Inflammatory macrophage (primary cell): ENCODE results near the gene MGST2.

Experiments
- DNase-seq, 2 donors: peaks; one replicate each; pipeline ENCODE4 v3.0.0-alpha.2; 2020 to 2022

MGST2 gene

GRCh38 chr4:139645458-139645857 is 20.2 kb upstream of the MGST2 start:
- DNase-seq = no peak

DNA sequence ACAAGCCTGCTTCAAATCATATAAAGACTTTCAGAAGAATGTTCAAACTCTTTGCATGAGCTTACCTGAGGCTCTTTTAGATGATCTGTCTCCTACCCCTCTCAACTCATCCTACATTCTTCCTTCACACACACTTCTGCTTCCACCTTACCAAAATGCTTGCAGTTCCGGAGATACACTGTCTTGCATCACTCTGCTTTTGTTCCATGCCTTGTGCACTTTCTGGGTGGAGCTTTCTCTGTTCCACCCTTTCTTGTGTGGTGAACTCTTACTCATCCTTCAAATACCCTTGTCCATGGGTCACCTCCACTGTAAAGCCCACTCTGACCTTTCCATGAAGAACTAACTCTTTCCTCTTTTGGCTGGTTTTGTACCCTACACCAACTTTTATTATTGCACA is 18.4 kb upstream of the MGST2 start:
- DNase-seq = peak in 1 of 2 donors; percentile 16

DNA sequence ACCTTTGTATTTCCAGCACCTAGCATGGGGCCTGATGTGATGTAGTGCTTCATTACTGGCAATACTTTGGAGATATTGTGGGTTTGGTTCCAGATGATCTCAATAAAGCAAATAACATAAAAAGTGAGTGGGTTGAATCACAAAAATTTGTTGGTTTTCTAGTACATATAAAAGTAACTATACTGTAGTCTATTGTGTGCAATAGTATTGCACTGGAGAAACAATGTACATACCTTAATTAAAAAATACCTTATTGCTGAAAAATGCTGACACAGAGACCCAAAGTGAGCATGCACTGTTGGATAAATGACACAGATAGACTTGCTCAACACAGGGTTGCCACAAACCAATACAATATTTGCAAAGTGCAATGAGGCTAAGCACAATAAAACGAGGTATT is 17.7 kb upstream of the MGST2 start:
- no peak for DNase-seq

- DNase-seq = peak; percentile 65 to 81
These were observed 14.1 kb upstream of the MGST2 start for GRCh38 chr4:139651282-139652194.

DNA sequence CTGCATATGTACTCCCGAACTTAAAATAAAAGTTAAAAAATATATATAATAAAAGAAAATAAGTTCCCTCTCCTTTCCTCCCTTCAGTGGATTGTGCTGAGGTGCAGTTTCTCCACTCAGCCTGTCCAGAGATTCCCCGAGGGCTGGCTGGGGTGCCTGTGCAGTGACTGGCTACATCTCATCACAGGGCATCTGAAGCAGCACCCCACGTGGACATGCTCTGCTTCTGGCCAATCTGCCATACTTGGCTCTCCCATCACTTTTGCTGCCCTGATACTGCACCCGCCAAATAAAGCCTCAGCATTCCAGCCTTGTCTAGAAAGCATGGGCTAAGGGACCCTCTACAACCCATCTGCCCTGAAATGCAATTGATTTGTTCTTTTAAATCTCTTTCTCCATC is 11.1 kb upstream of the MGST2 start:
- DNase-seq = no peak

DNA sequence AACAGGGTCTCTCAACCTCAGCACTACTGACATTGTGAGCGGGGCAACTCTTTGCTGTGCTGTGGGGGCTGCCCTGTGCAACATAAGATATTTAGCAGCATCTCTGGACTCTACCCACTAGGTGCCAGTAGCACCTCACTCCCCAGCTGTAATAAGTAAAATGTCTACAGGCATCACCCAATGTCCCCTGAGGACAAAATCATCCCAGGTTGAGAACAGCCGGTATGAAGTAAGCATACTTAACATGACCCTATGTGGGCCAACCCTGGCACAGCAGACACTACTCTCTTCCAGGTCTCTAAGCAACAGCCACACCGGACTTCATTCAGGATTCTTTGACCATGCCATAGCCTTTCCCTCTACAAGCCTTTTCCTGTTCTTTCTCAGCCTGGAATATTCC is 10.5 kb upstream of the MGST2 start:
- peak in 1 of 2 donors; percentile 24 for DNase-seq

DNA sequence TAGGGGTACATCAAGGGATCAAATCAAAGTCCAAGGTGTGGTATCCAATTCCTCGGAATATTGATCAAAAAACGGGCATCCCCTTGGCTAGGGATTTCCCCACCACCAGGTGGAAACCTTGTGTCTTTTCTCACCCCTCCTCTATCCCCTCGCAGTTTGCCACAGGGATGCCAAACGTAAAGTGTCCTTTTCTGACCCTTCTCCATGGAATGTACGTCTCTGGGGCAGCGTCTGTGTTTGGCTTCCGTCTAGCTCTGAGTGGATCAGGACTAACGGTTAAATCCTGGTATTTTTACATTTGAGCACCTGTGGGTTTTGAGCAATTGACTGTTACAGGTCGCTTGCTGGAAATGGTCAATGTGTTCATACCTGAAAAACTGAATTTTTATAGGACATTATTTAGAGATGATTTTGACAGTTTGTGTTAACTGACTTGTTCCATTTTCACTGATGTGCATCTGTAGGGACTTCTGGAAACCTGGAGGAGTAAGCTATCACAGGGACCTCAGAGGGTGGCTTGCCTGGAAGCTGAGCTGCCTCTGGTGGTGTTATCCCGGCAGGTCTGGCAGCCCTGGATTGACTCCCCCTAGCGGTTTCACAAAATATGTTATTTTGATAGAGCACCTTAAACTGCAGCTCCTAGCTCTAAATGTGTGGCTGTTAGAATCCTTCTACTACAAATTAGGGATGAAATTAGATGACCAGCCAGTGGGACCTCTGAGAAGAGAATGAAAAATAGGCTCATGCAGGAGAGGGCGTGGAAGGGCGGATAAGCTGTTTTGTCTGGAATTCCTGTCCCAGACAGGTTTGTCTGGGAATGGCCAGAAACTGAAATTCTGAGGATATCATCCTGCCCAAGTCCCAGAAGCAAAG is 8.8 kb upstream of the MGST2 start:
- peak; percentile 79 to 81 for DNase-seq

DNA sequence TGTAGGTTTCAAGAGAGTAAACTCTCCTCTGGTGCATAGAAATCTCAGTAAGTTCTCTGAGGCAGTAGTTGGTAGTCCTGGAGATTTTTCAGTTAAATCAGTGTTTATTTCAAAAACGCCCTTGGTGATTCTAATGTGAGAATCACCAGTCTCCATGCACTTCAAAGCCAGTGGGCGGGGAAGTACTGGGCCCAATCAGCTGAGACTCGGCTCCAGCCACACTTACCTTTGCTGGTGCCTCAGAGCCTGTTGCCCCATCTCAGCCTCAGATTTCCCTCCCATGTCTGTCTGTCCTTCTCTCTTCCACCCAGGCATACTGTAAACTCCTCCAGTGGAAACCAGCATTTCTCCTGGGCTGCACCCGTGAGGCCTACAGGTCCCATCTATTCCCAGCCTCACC is 7.4 kb upstream of the MGST2 start:
- DNase-seq = no peak

GRCh38 chr4:139658586-139659382 is 6.8 kb upstream of the MGST2 start:
- DNase-seq = no peak

- no peak for DNase-seq
These were observed 5.7 kb upstream of the MGST2 start for GRCh38 chr4:139659735-139660424.

DNA sequence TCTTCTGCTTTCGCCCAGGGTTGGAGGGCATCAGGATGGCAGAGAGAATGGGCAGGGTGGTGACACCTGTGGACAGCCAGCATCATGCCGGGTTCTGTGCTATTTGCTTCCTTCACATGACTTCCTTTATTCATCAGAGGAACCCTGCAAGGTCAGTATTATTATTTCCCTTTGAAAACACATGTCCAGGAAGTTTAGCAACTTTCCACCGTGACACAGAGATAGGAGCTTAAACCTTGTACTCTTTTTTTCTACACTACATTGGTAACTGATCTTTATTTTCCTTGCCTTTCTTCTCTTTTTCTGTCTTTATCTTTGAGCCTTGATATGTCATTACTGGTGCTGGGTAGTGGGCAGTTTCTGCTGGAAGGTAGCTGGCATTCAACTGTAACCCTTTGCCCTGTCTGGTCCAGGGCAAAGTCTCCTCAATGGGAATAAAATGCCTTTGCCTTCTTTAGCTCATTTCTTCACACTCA is 5.0 kb upstream of the MGST2 start:
- DNase-seq = peak; percentile 59 to 74

DNA sequence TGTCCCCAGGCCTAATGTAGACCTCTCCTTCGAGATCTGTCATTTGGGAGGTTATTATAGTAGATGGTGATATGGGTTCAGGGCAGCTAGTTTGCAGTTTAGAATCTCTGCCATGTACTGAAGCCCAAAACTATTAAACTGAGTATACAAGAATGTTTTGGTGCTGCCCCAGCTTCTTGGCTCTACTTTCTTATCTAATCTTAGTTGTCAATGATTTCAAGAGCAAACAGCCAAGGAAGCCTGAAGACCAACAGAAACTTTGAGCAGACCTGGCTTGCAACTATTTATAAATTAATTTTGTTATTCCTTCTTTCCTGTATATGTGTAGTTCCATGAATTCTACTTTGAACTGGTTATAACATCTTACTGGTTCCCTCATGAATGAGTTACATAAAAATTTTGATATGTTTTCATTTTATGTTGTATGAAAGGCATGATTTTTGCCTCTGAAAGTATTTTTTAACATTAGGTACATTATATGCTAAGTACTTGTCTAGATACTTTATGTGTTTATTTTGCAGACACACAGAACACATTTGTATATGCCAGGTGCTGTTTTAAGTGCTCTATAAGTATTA is 2.0 kb upstream of the MGST2 start:
- no peak for DNase-seq

GRCh38 chr4:139664442-139664841 is 1.2 kb upstream of the MGST2 start:
- DNase-seq = no peak

DNA sequence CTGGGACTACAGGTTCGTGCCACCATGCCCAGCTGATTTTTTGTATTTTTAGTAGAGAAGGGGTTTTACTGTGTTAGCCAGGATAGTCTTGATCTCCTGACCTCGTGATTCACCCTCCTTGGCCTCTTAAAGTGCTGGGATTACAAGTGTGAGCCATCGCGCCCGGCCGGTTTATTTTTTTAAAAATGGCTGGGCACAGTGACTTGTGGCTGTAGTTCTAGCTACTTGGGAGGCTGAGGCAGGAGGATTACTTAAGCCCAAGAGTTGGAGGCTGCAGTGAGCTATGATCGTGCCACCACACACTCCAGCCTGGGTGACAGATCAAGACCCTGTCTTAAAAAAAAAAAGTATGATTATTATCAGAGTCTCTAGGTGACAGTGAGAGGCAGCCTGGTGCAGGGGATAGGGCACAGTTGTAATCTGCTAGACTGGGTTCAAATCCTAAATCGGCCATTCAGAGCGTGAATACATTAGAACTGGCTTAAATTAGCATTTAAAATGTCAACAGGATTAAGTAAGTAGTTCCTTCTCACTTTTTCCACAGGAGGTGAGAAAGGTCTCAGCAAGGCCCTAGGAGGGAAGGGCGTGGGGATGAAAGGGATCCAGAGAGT is 435 bp upstream of the MGST2 start:
- no peak for DNase-seq

- DNase-seq = peak; percentile 66 to 72
These were observed 1.2 kb downstream of the MGST2 start for GRCh38 chr4:139666735-139667281.

DNA sequence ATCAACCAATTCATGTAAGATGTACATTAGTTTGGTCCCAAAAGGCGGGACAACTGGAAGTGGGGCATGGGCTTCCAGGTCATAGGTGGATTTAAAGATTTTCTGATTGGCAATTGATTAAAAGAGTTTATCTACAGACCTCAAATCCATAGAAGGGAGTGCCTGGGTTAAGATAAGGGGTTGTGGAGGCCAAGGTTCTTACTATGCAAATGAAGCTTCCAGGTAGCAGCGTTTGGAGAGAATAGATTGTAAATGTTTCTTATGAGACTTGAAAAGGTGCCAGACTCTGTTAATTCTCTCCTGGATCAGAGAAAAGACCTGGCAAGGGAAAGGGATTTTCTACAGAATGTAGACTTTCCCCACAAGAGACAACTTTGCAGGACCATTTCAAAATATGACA is 2.4 kb downstream of the MGST2 start:
- DNase-seq = no peak

- DNase-seq = no peak
These were observed 3.1 kb downstream of the MGST2 start for GRCh38 chr4:139668658-139669201.

DNA sequence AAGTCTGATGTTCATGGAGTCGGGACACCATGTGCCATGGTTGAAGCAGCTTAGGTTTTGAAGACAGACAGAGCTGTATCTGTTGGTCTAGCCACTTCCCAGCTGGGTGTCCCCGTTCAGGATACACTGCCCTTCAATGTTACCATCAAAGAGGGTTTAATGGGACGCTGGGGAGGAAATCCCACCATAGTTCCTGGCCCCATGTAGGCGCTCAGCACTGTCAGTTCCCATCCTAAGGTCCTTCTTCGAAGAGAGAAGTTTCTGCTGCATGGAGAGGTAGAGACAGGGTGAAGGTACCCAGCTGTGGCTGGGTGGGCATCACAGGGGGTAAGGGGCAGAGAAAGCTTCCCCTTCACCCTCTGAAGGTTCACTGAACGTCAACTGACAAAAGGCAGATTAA is 3.7 kb downstream of the MGST2 start:
- DNase-seq = no peak

GRCh38 chr4:139669890-139670289 is 4.3 kb downstream of the MGST2 start:
- DNase-seq = no peak

- no peak for DNase-seq
These were observed 5.2 kb downstream of the MGST2 start for GRCh38 chr4:139670775-139671174.

DNA sequence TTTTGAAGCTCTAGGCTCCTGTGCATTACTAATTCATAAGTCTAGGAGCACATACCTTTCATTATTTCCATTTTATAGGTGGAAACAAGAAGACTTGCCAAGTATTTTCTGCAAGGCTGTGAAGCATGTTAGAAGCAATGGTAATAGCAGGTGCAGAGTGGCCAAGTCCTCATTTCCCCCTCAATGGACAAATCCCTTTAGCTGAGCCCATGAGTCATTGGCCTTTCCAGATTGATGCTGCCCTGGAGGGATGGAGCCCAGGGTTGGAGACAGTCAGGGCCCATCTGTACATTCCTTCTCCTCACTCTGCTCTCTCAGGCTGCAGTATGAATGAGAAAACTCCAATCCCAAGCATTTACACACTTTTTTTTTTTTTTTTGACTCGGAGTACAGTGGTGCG is 6.6 kb downstream of the MGST2 start:
- DNase-seq = no peak
